GM19043 (cell line): ENCODE results near the gene NRSN1.
"Not testable (repeated sequence)": the region's sequence is repeated elsewhere in the genome, so short reads cannot be mapped to it uniquely, and the experiment has no call there.

Source experiments
- ATAC-seq: cut with Tn5 transposase; IDR thresholded peaks from one replicate; pipeline ENCODE4 v1.9.1; 2021; ENCODE audit warnings: low read depth; ENCODE audit not compliant: unreplicated experiment

The NRSN1 gene

GRCh38 chr6:24139639-24140038 lies 13.6 kb downstream of the NRSN1 start:
- ATAC-seq: no peak

- ATAC-seq: no peak
Observed at GRCh38 chr6:24140591-24140990, 14.6 kb downstream of the NRSN1 start.

DNA sequence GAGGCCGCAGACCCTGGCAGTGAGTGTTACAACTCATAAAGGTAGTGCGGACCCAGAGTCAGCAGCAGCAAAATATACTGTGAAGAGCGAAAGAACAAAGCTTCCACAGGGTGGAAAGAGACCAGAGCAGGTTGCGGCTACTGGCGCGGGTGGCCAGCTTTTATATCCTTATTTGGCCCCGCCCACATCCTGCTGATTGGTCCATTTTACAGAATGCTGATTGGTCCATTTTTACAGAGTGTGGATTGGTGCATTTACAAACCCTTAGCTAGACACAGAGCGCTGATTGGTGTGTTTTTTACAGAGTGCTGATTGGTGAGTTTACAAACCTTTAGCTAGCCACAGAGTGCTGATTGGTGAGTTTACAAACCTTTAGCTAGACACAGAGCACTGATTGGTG lies 16.7 kb downstream of the NRSN1 start:
- ATAC-seq: not testable (repeated sequence)

- no peak for ATAC-seq
Observed at GRCh38 chr6:24145690-24146131, 19.7 kb downstream of the NRSN1 start.

DNA sequence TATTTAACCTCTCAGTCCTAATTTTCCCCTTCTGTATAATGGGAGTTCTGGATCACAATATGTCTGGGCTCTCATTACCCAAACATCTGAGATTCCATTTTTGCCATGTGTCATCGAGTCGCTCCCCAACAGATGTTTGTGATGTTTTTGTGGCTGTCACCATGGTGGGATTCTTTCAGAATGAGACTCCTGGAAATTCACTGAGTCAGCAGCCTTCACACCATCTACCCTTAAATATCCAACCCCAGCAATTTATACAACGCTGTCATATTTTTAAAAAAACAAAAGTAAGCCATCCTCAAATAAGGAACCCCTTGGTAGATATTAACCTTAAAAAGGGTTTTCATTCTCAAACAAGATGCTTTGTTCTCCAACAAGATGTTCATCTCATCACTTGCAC lies 20.9 kb downstream of the NRSN1 start:
- no peak for ATAC-seq

GRCh38 chr6:24147511-24148153 lies 21.6 kb downstream of the NRSN1 start:
- ATAC-seq: no peak

GRCh38 chr6:24148154-24148570 lies 22.1 kb downstream of the NRSN1 start:
- ATAC-seq: no peak

- ATAC-seq: no peak
Observed at GRCh38 chr6:24148684-24149083, 22.7 kb downstream of the NRSN1 start.

DNA sequence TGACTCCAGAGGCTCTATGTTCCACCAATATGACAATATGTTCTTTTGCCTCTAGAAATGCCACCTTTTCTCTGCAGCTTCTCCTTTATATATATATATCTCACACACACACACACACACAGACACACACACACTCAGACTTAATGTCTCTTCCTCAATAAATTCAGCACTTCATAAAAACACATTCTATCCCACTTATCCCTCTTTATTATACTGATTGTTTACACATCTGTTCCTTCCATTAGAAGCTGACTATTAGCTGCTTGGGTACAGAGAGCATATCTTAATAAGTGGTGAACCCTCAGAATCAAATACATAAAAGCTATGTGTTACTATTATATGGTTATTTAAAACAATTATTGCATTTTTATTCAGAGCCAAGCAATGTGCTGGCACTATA lies 23.3 kb downstream of the NRSN1 start:
- ATAC-seq: no peak

- ATAC-seq: no peak
Observed at GRCh38 chr6:24149836-24150235, 23.8 kb downstream of the NRSN1 start.

DNA sequence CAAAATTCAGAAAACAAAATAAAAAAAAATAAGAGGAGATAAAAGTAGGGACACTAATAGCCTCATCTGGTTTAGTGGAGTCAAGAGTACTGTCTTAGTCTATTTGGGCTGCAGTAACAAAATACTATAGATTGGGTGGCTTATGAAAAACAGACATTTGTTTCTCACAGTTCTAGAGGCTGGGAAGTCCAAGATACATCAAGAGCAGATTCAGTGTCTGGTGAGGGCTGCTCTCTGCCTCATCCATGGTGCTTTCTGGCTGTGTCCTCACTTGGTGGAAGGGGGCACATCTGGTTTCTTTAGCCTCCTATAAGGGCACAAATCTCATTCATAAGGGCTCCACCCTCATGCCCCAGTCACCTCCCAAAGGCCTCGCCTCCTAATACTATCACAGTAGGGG lies 26.0 kb downstream of the NRSN1 start:
- no peak for ATAC-seq

- no peak for ATAC-seq
Observed at GRCh38 chr6:24154121-24154520, 28.1 kb downstream of the NRSN1 start.

DNA sequence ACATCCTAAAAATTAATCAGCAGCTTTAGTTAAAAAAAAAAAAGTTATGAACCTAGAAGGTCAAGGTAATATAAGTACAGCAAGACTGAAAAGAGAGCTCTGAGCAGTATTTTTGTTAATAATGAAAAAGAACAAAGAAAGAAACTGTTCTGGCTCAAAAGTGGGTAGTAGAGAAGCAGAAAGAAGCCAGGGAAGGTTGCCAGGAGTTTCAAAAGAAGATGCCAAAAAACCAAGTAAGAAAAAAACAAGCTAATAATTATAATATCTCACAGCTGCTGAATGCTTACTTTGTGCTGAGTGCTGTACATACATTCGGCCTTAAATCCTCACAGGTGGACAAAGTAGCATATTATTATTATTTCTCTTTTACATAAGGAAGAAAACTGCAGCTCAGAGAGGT lies 31.9 kb downstream of the NRSN1 start:
- no peak for ATAC-seq

GRCh38 chr6:24183584-24183983 lies 57.6 kb downstream of the NRSN1 start:
- no peak for ATAC-seq

- no peak for ATAC-seq
Observed at GRCh38 chr6:24186349-24186748, 60.3 kb downstream of the NRSN1 start.

GRCh38 chr6:24187965-24188577 lies 62.1 kb downstream of the NRSN1 start:
- ATAC-seq: no peak

DNA sequence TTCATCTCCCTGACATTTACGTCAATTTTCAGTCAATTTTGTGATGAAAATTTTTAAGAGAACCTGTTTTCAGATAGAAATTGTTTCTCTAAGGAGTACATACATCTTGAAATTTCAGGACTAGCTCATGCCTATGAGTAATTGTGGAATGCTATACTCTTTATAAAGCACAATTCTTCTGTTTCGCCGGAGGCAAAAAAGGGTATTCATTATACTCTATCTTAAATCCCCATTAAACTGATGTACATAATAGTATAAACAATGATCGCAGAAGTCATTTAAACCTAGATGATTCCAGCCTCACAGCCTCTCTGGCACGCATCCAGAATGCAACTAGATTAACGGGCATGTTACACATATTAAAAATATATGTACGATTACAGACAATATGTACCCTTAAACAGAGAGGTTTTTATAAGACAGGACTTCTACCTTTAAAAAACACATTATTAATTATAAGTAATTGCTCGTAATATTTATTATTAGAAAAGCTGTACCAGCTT lies 62.6 kb downstream of the NRSN1 start:
- no peak for ATAC-seq

- no peak for ATAC-seq
Observed at GRCh38 chr6:24191346-24191745, 65.3 kb downstream of the NRSN1 start.

DNA sequence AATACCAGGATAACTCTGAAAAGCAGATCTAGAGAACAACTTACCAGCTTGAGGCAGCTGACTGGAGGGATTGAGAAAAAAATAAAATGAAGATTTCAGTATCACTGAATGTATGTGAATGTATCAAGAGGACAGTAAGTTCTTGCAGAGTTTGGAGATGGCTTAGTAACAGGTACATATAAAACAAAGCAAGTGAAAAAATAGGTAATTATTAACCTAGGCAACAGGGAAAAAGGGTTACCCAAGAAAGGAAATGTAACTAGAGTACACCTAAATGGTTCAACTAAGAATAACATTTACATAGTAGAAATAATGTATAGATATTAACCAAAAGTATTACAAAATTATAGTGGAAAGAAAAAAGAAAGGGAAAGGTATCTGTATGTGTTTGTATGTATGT lies 67.3 kb downstream of the NRSN1 start:
- ATAC-seq: no peak

GRCh38 chr6:24194978-24195700 lies 69.1 kb downstream of the NRSN1 start:
- no peak for ATAC-seq

- no peak for ATAC-seq
Observed at GRCh38 chr6:24195836-24196597, 70.0 kb downstream of the NRSN1 start.
